Activated CD4-positive, alpha-beta T cell treated with anti-CD3 and anti-CD28 coated beads, Interleukin-2, amount 10 ng/mL, durations not matched to agents 24 days and 14 days (primary cell): Measurements from ENCODE around the gene BRCA2. TPM values are rescaled to one million over a fixed set of nuclear protein-coding genes. Genes with fewer than 3 reads are reported as not detected.
A peak's percentile ranks its signal among the peaks of the same experiment; 100 is the strongest.

Source experiments
- DNase-seq: peaks from one replicate; pipeline ENCODE4 v3.0.0; 2022
- H3K27ac Mint-ChIP-seq: one replicate; pipeline ENCODE4 v1.8.0; 2022; ENCODE audit warnings: mild to moderate bottlenecking, mixed read lengths
- H3K27me3 Mint-ChIP-seq: one replicate; pipeline ENCODE4 v1.8.0; 2022; ENCODE audit warnings: mixed read lengths
- H3K36me3 Mint-ChIP-seq: one replicate; pipeline ENCODE4 v1.8.0; 2022; ENCODE audit warnings: low read depth, mild to moderate bottlenecking, mixed read lengths
- H3K4me1 Mint-ChIP-seq: one replicate; pipeline ENCODE4 v1.8.0; 2021; ENCODE audit warnings: mixed read lengths
- H3K4me3 Mint-ChIP-seq: one replicate; pipeline ENCODE4 v1.8.0; 2022; ENCODE audit warnings: mild to moderate bottlenecking, moderate library complexity, mixed read lengths
- H3K9me3 Mint-ChIP-seq: one replicate; pipeline ENCODE4 v1.8.0; 2021; ENCODE audit warnings: mixed read lengths
- intact Hi-C: fragments of 100-400 bp; cut with micrococcal nuclease; formaldehyde crosslinking; loops from one replicate; pipeline ENCODE4 v1.15.1; 2023
- total RNA-seq: library from RNA; stranded (reverse); gene quantifications from 2 replicates; pipeline ENCODE4 v1.2.3, GENCODE V29; 2022

The BRCA2 gene
- total RNA-seq, 1 donor from 2014 or later = 24.7 TPM

DNA sequence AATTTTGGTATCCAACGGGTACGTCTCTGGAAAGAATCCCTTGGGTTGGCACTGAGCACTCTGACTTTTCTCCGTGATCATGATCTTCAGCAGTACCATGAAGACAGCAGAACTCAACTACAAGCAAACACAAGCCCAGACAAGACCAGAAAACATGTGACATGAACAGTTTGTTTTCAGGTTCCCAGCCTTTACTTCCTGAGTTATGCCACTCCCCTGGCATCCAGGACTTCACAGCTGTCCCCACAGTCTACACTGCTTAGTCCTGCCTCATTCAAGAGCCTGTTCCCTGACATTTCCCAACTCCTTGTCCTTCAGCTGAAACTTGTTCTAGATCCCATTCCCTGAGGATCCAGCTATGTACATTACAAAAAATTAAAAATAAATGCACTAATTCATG lies 117.5 kb downstream of the BRCA2 start:
- Mint-ChIP-seq H3K4me3 (no peak overlapping the region), H3K36me3 (peaks cover 7% of the 10 kb centered on the region), H3K9me3 (no peaks in the 10 kb centered on the region), H3K4me1 (peaks cover 21% of the 10 kb centered on the region), H3K27me3 (no peaks in the 10 kb centered on the region), H3K27ac (no peak overlapping the region)
- intact Hi-C loops = no loop called here
- no peak for DNase-seq

DNA sequence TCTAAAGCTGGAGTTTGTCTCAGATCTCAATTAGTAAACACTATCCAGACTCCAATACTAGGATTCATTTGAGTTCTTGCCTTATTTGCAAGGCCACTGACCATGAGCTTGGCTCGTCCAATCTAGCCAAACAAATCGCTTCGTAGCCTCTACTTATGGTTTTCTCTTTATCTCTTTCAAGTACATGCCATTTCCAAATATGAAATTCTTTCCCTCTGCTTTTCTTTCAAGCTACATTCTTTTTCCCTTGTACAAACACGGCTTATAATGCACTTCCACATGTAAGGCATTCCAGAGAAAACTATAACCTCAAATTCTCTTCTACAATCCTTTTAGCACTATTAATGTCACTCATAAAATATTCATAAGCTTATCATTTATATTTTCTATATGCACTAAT lies 123.6 kb downstream of the BRCA2 start:
- intact Hi-C loops = no loop called here
- no peaks in the 10 kb centered on the region for H3K36me3 Mint-ChIP-seq
- H3K4me3 Mint-ChIP-seq = no peak overlapping the region
- no peaks in the 10 kb centered on the region for H3K27me3 Mint-ChIP-seq
- H3K27ac Mint-ChIP-seq = no peak overlapping the region
- no peak for DNase-seq
- H3K4me1 Mint-ChIP-seq = peaks cover 7% of the 10 kb centered on the region
- H3K9me3 Mint-ChIP-seq = no peaks in the 10 kb centered on the region

DNA sequence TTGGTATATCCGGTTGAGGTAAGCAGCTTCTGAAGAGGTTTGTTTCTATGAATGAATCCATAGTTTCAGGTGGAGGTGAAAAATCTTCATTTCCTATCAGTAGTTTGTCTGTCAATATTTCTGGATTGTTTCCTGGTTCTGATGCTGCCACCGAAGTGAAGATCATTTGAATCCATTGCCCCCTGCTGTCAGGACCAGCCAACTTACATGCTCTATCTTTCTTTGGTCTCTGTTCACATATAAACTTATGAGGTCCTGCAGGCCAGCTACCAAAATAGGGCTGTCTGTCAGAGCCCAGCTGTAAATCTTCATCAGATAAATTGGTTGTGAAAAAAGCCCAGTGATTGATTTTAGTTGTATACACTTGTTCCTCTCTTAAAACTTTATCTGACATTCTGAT lies 127.8 kb downstream of the BRCA2 start:
- Mint-ChIP-seq H3K4me3 (no peak overlapping the region), H3K36me3 (no peaks in the 10 kb centered on the region), H3K4me1 (peaks cover 9% of the 10 kb centered on the region), H3K9me3 (no peaks in the 10 kb centered on the region), H3K27ac (no peak overlapping the region), H3K27me3 (no peaks in the 10 kb centered on the region)
- intact Hi-C loops = loop anchor here (2.0 to 10.0 kb wide), 4 partner anchors 14 to 531 kb away; partner anchors contain the start of gene N4BP2L1
- peak; percentile 78 for DNase-seq

DNA sequence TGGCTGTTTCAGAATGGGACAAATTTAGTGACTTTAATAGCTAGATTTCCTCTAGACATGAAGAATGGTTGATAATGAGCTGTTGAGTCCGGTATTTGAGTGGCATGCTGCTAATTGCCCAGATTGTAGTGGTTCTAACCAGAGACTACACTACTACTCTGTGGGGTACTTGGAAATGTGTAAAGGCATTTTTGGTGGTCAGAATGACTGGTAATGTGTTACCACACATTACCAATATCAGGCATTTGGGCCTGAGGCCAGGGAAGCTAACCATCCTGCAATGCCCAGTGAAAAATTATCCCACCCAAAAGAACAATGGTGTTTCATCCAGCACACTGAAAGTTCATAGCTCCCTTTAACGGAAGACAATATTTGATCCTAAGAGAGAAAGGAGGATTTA lies 130.2 kb downstream of the BRCA2 start:
- Mint-ChIP-seq H3K27me3 (no peaks in the 10 kb centered on the region), H3K27ac (no peak overlapping the region), H3K4me3 (no peak overlapping the region), H3K36me3 (no peaks in the 10 kb centered on the region), H3K4me1 (peaks cover 14% of the 10 kb centered on the region), H3K9me3 (no peaks in the 10 kb centered on the region)
- DNase-seq = no peak
- intact Hi-C loops = loop anchor here (10.0 kb wide), 1 partner anchor 201 kb away; no protein-coding TSS in a partner anchor

DNA sequence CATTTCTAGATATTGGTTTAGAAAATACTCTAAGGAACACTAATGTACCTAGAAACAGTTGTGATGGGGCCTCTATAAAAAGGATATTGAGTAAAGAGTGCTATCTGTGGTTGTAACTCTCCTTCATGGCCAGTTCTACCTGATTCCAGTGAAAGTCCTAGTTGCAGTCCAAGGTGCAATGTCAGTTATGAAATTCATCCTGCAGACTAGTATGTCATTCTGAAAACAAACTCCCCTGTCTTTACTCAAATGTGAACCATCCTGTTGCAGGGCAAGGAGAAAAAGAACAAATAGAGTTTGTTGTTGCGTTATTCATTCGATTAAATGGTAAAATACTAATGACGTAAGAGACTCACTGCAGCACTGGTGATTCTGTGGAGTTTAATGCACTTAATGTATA lies 130.9 kb downstream of the BRCA2 start:
- Mint-ChIP-seq H3K9me3 (peaks cover 3% of the 10 kb centered on the region), H3K4me3 (no peak overlapping the region), H3K27me3 (no peaks in the 10 kb centered on the region), H3K4me1 (peaks cover 14% of the 10 kb centered on the region), H3K27ac (no peak overlapping the region), H3K36me3 (peaks cover 2% of the 10 kb centered on the region)
- no peak for DNase-seq
- intact Hi-C loops = loop anchor here (10.0 kb wide), 1 partner anchor 201 kb away; no protein-coding TSS in a partner anchor

DNA sequence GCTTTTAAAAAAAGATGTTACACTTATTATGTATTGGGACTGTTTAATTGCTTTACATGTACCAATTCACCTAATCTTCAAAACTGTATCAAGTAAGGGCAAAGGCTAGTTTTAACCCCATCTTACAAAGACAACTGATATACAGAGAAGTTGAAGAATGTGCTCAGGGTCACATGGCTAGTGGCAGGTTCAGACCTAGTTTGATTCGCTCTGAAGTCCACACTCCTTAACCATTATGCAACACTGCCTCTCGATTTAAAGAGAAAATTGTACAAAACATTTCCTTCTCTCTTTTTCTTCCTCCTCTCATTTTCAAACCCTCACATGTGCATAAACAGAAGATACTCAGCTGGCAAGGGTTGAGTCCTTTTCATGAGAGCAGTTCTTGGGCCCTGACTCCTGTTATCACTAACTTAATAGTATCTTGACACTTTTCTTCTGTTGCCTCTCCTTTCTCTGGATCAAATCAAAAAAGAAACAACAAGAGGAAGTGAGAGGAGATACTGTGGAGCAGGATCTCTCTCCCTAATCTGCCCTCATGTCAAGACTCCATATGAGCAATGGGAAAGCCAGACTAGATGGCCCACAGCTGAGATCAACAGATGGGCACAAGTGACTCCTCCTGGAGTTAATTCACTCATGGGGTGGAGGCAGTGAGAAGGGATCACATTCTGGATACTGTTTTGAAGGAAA lies 131.6 kb downstream of the BRCA2 start:
- Mint-ChIP-seq H3K27ac (no peak overlapping the region), H3K4me3 (no peak overlapping the region), H3K4me1 (peaks cover 14% of the 10 kb centered on the region), H3K9me3 (peaks cover 3% of the 10 kb centered on the region), H3K36me3 (peaks cover 2% of the 10 kb centered on the region), H3K27me3 (no peaks in the 10 kb centered on the region)
- intact Hi-C loops = loop anchor here (10.0 kb wide), 1 partner anchor 202 kb away; no protein-coding TSS in a partner anchor
- DNase-seq = no peak

DNA sequence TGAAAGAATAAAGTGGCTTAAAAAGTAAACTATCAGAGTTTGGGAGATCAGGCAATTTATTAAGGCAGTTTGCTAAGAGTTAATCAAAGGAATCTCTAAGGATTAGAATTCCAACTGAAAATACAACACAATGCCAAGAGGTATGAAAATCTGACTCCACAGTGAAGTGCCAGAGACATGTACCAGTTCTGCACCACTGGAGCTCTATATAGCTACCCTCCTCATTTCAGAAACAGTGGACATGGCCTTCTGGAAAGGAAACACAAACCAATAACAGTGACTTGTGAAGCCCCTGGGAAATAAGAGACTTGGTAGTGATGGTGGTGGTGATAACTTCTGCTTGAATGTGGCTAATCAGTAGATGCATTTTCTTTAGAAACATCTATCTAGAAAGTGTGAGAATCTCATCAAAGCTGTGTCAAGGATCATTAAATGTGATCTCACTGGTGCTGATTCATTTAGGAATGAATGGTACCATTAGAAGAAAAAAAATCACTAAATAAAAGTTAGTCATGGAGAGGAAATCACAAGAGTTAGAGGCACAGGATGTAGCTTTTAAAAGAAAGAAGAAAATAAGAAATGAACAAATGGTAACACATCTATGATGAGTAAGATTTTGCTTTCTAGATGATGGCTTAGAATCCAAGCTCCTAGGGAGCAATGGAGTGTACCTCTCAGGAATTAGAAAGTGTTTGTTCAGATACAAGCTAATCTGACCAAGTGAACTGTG lies 132.8 kb downstream of the BRCA2 start:
- H3K36me3 Mint-ChIP-seq = peaks cover 2% of the 10 kb centered on the region
- no peak overlapping the region for H3K27ac Mint-ChIP-seq
- no peaks in the 10 kb centered on the region for H3K27me3 Mint-ChIP-seq
- H3K9me3 Mint-ChIP-seq = peaks cover 3% of the 10 kb centered on the region
- intact Hi-C loops = loop anchor here (10.0 kb wide), 1 partner anchor 203 kb away; no protein-coding TSS in a partner anchor
- no peak overlapping the region for H3K4me3 Mint-ChIP-seq
- peaks cover 9% of the 10 kb centered on the region for H3K4me1 Mint-ChIP-seq
- no peak for DNase-seq

DNA sequence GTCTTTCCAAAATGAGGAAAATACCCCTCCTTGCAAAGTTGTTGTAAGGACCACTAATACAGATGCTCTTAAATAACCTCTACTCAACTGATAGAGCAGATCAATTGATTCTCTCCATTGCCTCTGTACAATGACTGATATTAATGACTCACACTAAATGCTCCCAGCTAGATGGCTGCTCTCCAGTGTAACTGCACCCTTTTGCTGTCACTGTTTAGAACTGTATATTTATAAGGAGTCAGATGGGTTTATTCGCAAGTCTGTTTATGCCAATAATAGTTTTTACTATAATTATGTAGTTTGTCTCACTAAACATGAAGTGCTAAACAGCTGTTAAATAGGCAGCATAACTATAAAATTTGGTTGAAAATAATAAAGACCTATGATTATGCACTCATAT lies 133.7 kb downstream of the BRCA2 start:
- Mint-ChIP-seq H3K9me3 (peaks cover 3% of the 10 kb centered on the region), H3K36me3 (peaks cover 2% of the 10 kb centered on the region), H3K27ac (no peak overlapping the region), H3K27me3 (no peaks in the 10 kb centered on the region), H3K4me3 (no peak overlapping the region), H3K4me1 (peaks cover 15% of the 10 kb centered on the region)
- intact Hi-C loops = loop anchor here (10.0 kb wide), 1 partner anchor 204 kb away; no protein-coding TSS in a partner anchor
- no peak for DNase-seq

Other genes starting within 250 kb of the BRCA2 start
- 0.19 TPM in 1 of 2 replicates, not detected in the other for gene ZAR1L, start 145 bp upstream of the BRCA2 start, total RNA-seq
- gene N4BP2L1, start 112.6 kb downstream of the BRCA2 start, total RNA-seq = 16.6 and 17.9 TPM in 2 replicates
- 87.5 and 88.0 TPM in 2 replicates for gene N4BP2L2, start 223.3 kb downstream of the BRCA2 start, total RNA-seq